D341Med (cell line): ENCODE results near the gene MARK2.
"Not testable (repeated sequence)": the region's sequence is repeated elsewhere in the genome, so short reads cannot be mapped to it uniquely, and the experiment has no call there.

Experiments
- DNase-seq: peaks from one replicate; pipeline ENCODE4 v3.0.0; 2012; ENCODE audit warnings: low spot score

Gene MARK2

GRCh38 chr11:63854696-63855095 lies 15.8 kb downstream of the MARK2 start:
- no peak for DNase-seq

- DNase-seq, result no peak
These were observed 17.1 kb downstream of the MARK2 start for GRCh38 chr11:63855975-63856374.

GRCh38 chr11:63858628-63859550 lies 20.0 kb downstream of the MARK2 start:
- DNase-seq, result no peak

DNA sequence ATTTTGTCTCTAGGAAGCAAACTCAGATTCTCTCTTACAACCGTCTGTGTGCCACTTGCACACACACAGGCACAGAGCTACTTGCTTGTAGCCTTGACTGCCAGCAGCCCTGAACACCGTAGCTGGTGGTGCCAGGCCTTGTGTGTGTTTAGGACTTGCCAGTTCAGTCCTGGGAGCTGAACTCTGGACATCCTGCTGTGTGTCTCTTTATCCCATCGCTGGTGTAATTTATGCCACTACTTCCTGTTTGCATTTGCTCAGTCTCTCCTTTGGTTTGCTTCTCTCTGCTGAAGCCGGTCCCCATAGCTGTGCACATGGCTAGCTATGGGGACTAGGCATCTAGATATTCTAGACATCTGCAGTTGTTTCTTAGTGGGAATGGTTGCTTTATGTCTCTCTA lies 24.0 kb downstream of the MARK2 start:
- DNase-seq, result no peak

GRCh38 chr11:63863620-63864019 lies 24.7 kb downstream of the MARK2 start:
- DNase-seq, result not testable (repeated sequence)

GRCh38 chr11:63866211-63866610 lies 27.3 kb downstream of the MARK2 start:
- no peak for DNase-seq

DNA sequence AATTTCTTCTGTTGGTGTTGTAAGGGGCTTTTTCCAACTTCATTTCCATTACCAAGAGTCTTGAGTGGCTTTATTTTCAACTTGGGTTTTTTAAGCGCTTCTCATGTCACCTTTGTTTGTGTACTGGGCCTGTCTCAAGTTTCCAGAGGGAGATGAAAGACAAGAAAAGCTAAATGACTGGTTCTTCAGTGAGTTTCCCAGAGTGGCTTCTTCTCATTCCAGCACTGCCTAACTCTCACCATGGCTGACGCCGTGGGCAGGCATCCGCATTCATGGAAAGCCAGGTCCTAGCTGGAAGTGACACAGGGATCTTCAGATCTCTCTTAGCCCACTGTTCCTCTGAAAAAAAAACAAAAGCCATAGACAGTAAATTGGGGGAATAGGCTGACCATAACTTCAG lies 28.6 kb downstream of the MARK2 start:
- DNase-seq, result no peak

DNA sequence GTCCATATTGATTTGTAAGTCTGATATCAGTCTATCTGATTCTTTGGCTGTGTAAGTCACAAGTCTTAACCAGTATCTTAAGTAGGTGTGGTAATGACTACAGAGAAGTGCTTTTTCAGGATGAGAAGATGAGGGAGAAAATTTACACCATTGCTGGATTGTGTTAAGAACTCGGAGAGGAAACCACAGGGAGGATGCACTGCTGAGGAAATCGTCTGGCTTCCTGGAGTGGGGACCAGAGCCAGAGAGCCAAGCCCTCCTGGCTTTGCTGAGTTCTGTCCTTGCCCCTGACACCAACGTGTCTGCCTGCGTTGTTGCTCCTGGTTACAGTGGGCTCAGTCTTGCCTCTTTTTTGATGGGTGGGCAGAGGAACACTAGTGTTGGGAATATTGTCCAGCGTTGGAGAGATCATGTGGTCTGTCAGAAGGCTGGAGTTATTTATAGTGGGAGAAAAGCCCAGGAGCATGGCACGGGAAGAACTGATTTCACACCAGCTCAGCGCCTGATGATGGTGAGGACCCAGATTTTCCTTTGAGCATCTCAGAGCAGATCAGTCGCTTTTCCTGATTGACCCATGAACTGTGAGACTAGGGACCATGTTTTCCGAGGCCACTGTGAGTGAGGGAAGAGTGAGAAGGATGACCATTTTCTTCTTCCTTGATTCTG lies 29.6 kb downstream of the MARK2 start:
- DNase-seq, result no peak

GRCh38 chr11:63869171-63869591 lies 30.3 kb downstream of the MARK2 start:
- no peak for DNase-seq

GRCh38 chr11:63869683-63870082 lies 30.8 kb downstream of the MARK2 start:
- DNase-seq, result no peak

DNA sequence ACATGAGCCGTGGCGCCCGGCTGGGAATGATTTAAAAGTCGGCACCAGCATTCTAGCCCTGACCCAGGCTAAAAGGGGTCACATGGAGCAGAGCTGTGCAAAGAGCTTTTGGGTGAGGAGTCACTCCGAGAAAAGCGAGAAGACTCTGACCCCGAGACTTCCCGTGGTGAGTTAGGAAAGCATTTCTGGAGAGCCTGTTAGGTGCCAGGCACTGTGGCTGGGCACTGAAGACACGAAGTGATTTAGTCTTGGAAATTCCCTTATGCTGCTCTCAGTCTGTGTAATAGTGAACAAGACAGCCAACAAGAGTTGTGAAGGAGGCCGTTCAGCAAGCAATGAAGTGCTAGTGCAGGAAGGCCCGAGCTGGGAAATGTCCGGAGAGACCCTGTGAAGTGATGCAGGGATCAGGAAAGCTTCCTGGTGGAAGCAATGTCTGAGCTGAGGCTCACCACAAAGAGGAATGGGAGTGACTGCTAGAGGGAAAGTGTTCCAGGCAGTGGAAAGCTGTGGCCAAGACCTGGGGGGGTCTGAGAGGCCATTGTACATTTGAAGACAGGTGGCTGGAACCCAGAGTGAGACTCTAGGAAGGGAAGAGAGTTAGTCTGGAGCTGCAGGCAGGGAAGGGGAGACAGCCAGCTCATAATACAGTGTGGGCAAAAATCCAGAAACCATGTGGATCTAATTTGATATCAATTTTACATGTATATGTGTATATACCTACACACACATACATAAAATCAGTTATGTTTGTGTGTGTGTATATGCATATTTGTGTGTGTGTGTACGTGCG lies 31.6 kb downstream of the MARK2 start:
- DNase-seq, result no peak

DNA sequence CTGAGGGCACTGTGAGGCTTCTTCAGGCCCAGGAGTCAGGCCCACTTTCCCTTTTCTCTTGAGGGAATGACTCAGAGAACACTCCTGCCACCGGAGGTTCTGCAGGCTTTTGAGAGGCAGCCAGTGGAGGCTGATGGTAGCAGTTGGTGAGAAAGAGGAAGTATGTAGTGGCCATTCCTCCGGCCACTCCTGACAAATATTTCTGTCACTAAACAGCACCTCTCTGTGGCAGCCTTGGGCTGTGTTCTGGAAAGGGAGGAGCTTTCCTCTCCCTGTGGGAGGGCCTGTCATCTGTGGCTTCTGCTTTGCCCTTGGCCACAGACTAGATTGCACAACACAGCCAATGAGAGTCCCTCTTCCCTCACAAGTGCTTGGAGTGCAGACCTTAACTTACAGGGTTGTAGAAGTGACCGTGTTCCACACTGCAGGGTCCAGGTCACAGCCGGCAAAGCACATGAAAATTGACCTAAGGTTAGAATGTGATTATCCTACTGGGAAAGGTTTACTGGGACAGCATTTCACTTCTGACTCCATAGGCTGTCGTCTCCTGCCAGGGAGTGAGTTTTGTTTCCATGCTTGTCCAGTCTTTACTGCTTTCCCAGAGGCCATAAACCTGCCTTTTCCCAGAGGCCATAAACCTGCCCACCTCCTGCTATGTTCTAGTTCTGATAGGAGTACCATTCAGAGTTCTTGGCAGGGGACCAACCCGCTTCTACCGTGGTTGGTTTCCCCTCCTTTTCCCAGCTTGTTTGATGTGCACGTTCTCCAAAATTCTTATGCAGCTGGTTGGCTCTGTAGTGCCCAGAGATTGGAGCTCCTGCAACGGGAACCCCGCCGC lies 33.3 kb downstream of the MARK2 start:
- DNase-seq, result peak; percentile 74

DNA sequence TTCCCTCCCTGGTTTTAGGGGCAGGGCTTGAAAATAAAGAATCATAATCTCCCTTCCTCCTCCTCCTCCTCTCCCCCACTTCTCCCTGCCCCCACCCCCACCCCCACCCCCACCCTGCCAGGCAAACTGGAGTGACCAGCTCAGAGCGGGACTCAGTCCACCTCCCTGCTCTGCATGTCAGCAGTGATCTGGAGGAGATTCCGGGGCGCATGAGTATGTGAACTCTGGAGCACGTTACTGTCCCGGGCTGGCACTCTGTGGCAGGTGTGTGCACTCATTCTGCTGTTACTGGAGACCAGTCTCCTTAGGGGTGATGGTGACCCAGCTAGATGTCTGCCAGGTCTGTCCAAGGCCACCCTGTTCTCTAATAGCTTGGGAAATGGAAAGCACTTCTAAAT lies 33.9 kb downstream of the MARK2 start:
- DNase-seq, result no peak

- no peak for DNase-seq
These were observed 34.4 kb downstream of the MARK2 start for GRCh38 chr11:63873311-63873710.

GRCh38 chr11:63874511-63874910 lies 35.6 kb downstream of the MARK2 start:
- DNase-seq, result no peak

DNA sequence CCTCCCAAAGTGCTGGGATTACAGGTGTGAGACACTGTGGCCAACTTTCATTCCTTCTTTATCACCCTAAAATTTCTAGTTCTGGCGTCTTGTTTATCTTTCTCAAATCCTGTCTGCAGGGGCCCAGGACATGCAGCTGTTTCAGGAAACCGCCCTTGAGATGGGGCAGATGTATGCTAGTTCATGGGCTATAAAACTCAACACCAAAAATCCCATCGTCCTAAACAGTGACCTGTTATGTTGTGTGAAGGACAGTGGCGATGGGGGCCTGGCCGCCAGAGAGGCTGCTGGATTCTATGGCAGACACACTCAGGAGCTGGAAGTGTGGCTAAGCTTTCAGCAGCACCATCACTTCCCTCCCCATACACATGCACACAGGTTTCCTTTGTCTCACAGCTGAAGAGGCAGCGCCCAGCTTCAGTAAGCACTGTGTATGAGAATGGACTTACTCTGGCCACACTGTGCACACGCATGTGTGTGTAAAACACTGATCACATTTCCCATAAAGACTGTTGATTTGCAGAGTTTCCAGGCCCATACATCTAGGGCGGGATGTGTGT lies 36.7 kb downstream of the MARK2 start:
- no peak for DNase-seq

DNA sequence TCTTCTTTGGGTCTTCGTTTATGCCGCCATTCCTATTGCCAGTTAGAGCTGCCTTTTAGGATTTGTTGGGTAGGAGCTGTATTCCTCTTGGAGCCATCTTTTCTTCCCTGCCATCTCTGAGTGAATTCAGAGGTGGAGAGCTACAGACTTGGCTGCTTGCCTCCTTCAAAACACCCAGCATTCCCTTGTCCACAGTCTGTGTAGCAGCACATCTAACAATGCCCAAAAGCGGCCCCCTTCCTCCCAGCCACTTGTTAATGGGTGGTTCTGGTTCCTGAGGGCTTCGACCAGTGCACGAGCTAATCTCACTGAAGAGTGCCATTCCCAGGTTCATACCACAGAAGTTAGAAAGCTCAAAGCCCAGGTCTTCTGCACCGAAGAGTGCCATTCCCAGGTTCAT lies 37.7 kb downstream of the MARK2 start:
- DNase-seq, result no peak

DNA sequence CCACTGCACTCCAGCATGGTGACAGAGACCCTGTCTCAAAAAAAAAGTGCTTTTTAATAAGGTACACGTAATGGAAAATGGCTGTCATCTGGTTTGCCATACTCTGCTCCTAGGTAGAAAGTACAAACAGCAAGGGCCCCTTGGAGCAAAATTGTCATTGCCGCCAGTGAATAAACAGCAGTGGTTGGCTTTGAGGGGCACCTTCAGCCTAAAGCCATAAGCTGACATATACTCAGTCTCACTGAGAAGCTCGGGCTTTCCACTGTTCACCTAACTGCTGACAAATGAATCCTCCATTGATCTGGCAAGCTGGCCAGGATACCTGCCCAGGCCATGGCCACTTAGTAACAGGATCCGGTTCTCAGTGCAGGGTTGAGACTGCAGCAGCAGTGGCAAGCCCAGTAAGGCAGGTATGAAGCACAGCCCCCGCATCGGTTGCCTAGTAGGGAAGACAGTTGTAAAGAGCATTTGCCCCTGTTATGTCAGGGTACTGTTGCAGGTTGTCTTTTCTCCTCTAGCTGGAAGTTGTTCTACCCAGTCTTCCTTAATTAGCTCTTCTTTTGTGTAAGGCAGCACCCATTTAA lies 38.8 kb downstream of the MARK2 start:
- no peak for DNase-seq

- DNase-seq, result no peak
These were observed 40.9 kb downstream of the MARK2 start for GRCh38 chr11:63879598-63880402.

DNA sequence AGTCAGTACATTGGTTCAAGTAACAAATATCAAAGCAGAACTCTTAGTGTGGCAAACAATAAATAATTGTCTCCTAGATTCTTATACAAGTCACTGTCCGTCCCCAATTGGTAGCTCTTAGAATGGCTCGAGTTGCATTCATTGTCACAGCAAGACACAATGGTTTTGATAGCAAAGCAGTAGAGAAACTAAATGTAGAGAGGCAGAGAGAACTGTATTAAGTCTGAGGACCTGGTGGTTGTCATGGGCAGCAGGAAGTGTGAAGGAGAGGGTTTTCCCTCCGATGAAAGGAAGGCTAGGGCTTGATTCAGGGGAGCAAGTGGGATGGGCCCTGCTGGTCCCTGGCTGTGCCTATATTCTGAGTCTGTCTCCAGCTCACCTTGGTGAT lies 41.5 kb downstream of the MARK2 start:
- no peak for DNase-seq
